ENCODE results near the gene WDR33. TPM values are rescaled to one million over a fixed set of nuclear protein-coding genes. Genes with fewer than 3 reads are reported as not detected.

Gene WDR33
- total and polyA plus RNA-seq, 2 donors from 2014 or later = 19.8 to 60.2 TPM

DNA sequence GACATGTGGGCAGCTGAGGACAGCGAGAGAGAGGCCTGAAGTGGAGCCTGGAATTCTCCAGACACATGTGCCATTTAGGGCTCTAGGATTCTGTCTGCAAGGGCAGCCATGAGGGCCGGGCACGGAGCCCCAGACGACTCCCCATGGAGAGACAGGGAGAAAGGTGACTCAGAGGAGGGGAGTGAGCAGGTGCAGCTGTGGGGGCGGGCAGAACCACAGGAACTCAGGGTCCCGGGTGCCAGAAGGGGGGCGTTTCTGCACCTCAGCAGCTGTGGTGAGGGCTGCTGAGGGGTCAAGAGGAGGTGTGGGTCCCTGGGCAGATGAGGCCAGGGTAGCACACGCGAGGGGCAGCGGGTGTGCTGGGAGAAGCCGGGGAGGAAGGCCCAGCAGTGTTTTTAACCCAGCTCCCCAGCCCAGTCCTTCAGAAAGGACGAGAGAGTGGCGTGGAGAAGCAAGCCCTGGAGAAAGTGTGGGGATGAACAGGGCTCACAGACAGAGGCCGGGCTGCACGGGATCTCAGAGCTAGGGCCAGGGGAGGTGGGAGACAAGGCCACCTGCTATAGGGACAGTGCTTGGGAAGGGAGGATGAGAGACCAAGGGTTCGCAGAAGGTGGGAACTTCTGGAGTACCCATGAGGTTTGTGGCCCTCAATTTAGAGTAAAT lies 157.4 kb downstream of the WDR33 start:
- Histone ChIP-seq H3K4me3 (ENCODE audit: low read length in 3 of 3) (no peak overlapping the region), H3K36me3 (ENCODE audit: control insufficient read depth in 2 of 3, insufficient read depth in 3 of 3, low read length in 3 of 3) (no peaks in the 10 kb centered on the region), H3K4me1 (ENCODE audit: control insufficient read depth in 2 of 3, insufficient read depth in 2 of 3, low read depth in 1 of 3, low read length in 3 of 3) (peaks cover 0 to 21% (median 6%) of the 10 kb centered on the region in 3 donors), H3K9me3 (ENCODE audit: control insufficient read depth in 2 of 3, insufficient read depth in 1 of 3, low read length in 3 of 3) (no peaks in the 10 kb centered on the region), H3K9ac (ENCODE audit: low read length in 3 of 3) (no peak overlapping the region), H3K27me3 (ENCODE audit: control insufficient read depth, insufficient read depth, low read length) (no peaks in the 10 kb centered on the region), H3K27ac (ENCODE audit: low read depth in 2 of 2, low read length in 2 of 2) (no peak overlapping the region)
- intact Hi-C loops (cut with DNase I) = no loop called here
- FAIRE-seq = no peak
- DNase-seq = peak in 1 of 5 donors; percentile 49
- TF ChIP-seq CTCF (IDR thresholded peaks at IDR 0.05; ENCODE audit: borderline replicate concordance, extremely low read depth, insufficient read depth) = no peak

- peak in 1 of 5 donors; percentile 64 for DNase-seq
- FAIRE-seq = no peak
- Histone ChIP-seq H3K27me3 (ENCODE audit: control insufficient read depth, insufficient read depth, low read length) (no peaks in the 10 kb centered on the region), H3K4me1 (ENCODE audit: control insufficient read depth in 2 of 3, insufficient read depth in 2 of 3, low read depth in 1 of 3, low read length in 3 of 3) (peaks cover 0 to 21% (median 6%) of the 10 kb centered on the region in 3 donors), H3K27ac (ENCODE audit: low read depth in 2 of 2, low read length in 2 of 2) (no peak overlapping the region), H3K9ac (ENCODE audit: low read length in 3 of 3) (no peak overlapping the region), H3K36me3 (ENCODE audit: control insufficient read depth in 2 of 3, insufficient read depth in 3 of 3, low read length in 3 of 3) (no peaks in the 10 kb centered on the region), H3K4me3 (ENCODE audit: low read length in 3 of 3) (no peak overlapping the region), H3K9me3 (ENCODE audit: control insufficient read depth in 2 of 3, insufficient read depth in 1 of 3, low read length in 3 of 3) (no peaks in the 10 kb centered on the region)
- intact Hi-C loops (cut with DNase I) = no loop called here
- no peak for TF ChIP-seq CTCF (IDR thresholded peaks at IDR 0.05; ENCODE audit: borderline replicate concordance, extremely low read depth, insufficient read depth)
Observed at GRCh38 chr2:127652786-127653357, 158.1 kb downstream of the WDR33 start.

GRCh38 chr2:127651971-127652550 lies 158.9 kb downstream of the WDR33 start:
- no peak overlapping the region for H3K4me3 ChIP-seq (ENCODE audit: low read length in 3 of 3)
- intact Hi-C loops (cut with DNase I) = no loop called here
- H3K9ac ChIP-seq (ENCODE audit: low read length in 3 of 3) = no peak overlapping the region
- DNase-seq (peak in 2 of 5 donors; percentile 64 to 76), FAIRE-seq (no peak)
- no peaks in the 10 kb centered on the region for H3K36me3 ChIP-seq (ENCODE audit: control insufficient read depth in 2 of 3, insufficient read depth in 3 of 3, low read length in 3 of 3)
- no peaks in the 10 kb centered on the region for H3K27me3 ChIP-seq (ENCODE audit: control insufficient read depth, insufficient read depth, low read length)
- H3K9me3 ChIP-seq (ENCODE audit: control insufficient read depth in 2 of 3, insufficient read depth in 1 of 3, low read length in 3 of 3) = no peaks in the 10 kb centered on the region
- H3K27ac ChIP-seq (ENCODE audit: low read depth in 2 of 2, low read length in 2 of 2) = no peak overlapping the region
- H3K4me1 ChIP-seq (ENCODE audit: control insufficient read depth in 2 of 3, insufficient read depth in 2 of 3, low read depth in 1 of 3, low read length in 3 of 3) = peaks cover 0 to 24% (median 6%) of the 10 kb centered on the region in 3 donors
- TF ChIP-seq CTCF (IDR thresholded peaks at IDR 0.05; ENCODE audit: borderline replicate concordance, extremely low read depth, insufficient read depth) = no peak
